Gastroesophageal sphincter (tissue), 4 donors: Measurements from ENCODE around the gene RBP5. TPM values are rescaled to one million over a fixed set of nuclear protein-coding genes. Genes with fewer than 3 reads are reported as not detected.
A peak's percentile ranks its signal among the peaks of the same experiment; 100 is the strongest.

Experiments used
- ATAC-seq: fragments of 150-250 bp; one replicate; pipeline ENCODE4 v1.9.1; 2016; ENCODE audit warnings: mild to moderate bottlenecking, moderate library complexity
- H3K27ac ChIP-seq, 4 donors: fragments of 200-600 bp; sonication (generic) in 3 of 4; 1 replicate in 3 of 4; 2 replicates in 1 of 4; pipeline ENCODE4 v1.5.1; 2016 to 2019
- H3K27me3 ChIP-seq: fragments of 200-600 bp; sonication (generic); one replicate; pipeline ENCODE4 v1.5.1; 2019
- H3K36me3 ChIP-seq, 2 donors: fragments of 200-600 bp; sonication (generic); one replicate each; pipeline ENCODE4 v1.5.1; 2019; ENCODE audit warnings: control low read depth in 1 of 2
- H3K4me1 ChIP-seq, 3 donors: fragments of 200-600 bp; sonication (generic); 1 replicate in 2 of 3; 2 replicates in 1 of 3; pipeline ENCODE4 v1.5.1; 2016 to 2019; ENCODE audit warnings: control low read depth in 2 of 3
- H3K4me3 ChIP-seq, 2 donors: fragments of 200-600 bp; sonication (generic); one replicate each; pipeline ENCODE4 v1.5.1; 2019; ENCODE audit warnings: mild to moderate bottlenecking in 1 of 2, moderate library complexity in 1 of 2
- H3K9me3 ChIP-seq, 3 donors: fragments of 200-600 bp; sonication (generic); one replicate each; pipeline ENCODE4 v1.5.1; 2017 to 2019; ENCODE audit warnings: control low read depth in 2 of 3
- CTCF ChIP-seq, 4 experiments: fragments of 200-600 bp in 2 of 4; fragments of 450-650 bp in 2 of 4; sonication (generic) in 1 of 4; IDR thresholded peaks; one replicate each; pipeline ENCODE4 v1.5.1; 2017 to 2019; ENCODE audit warnings: antibody characterized with exemption in 4 of 4, mild to moderate bottlenecking in 2 of 4, moderate library complexity in 2 of 4
- EP300 ChIP-seq: sonication (generic); formaldehyde crosslinking; IDR thresholded peaks from one replicate; pipeline ENCODE4 v1.6.1; 2017; ENCODE audit warnings: antibody characterized with exemption, mild to moderate bottlenecking
- POLR2A ChIP-seq, 2 donors: fragments of 450-650 bp; IDR thresholded peaks; one replicate each; pipeline ENCODE4 v1.6.1; 2017; ENCODE audit warnings: antibody characterized with exemption in 2 of 2, mild to moderate bottlenecking in 2 of 2, moderate library complexity in 1 of 2
- POLR2AphosphoS5 ChIP-seq: sonication (generic); formaldehyde crosslinking; IDR thresholded peaks from one replicate; pipeline ENCODE4 v1.6.1; 2017; ENCODE audit warnings: antibody characterized with exemption
- WGBS, 2 donors: methylation state at CpG; one replicate each; pipeline ENCODE4 v1.1.5; 2018; ENCODE audit warnings: low coverage in 1 of 2; 5-methylcytosine and 5-hydroxymethylcytosine counted together
- total RNA-seq, 4 donors: library from RNA; depleted of rRNA; stranded (reverse); fragments of >200 nt; gene quantifications; one replicate each; pipeline ENCODE4 v1.1.0, GENCODE V29; 2016

RBP5 gene
- total RNA-seq, 4 donors from 2014 or later: 0.58 to 1.1 TPM; not detected in 2

- no peak overlapping the region for H3K27ac ChIP-seq
- H3K4me1 ChIP-seq: peaks cover 0 to 24% (median 0%) of the 10 kb centered on the region in 3 donors
- no peak overlapping the region for H3K4me3 ChIP-seq
- no peaks in the 10 kb centered on the region for H3K9me3 ChIP-seq
- ATAC-seq: no peak
- peaks cover 0 to 80% of the 10 kb centered on the region in 2 donors for H3K36me3 ChIP-seq
- H3K27me3 ChIP-seq: no peaks in the 10 kb centered on the region
- no peak for TF ChIP-seq POLR2A (IDR thresholded peaks at IDR 0.05)
- no peak for TF ChIP-seq EP300
- no peak for TF ChIP-seq POLR2AphosphoS5
- no peak for TF ChIP-seq CTCF (IDR thresholded peaks at IDR 0.05)
- WGBS, 2 donors: 74 to 90% methylated on average over 4 of the region's 4 CpGs
Observed at GRCh38 chr12:7100239-7100638, 28.4 kb downstream of the RBP5 start.

- Histone ChIP-seq H3K27me3 (no peaks in the 10 kb centered on the region), H3K4me1 (peaks cover 0 to 25% (median 0%) of the 10 kb centered on the region in 3 donors), H3K9me3 (no peaks in the 10 kb centered on the region), H3K4me3 (no peak overlapping the region), H3K27ac (no peak overlapping the region), H3K36me3 (peaks cover 0 to 72% of the 10 kb centered on the region in 2 donors)
- WGBS, 2 donors: 53 to 65% methylated on average over 2 to 5 of the region's 9 CpGs
- TF ChIP-seq POLR2AphosphoS5 (no peak), EP300 (no peak), CTCF (IDR thresholded peaks at IDR 0.05) (no peak), POLR2A (IDR thresholded peaks at IDR 0.05) (no peak)
- ATAC-seq: no peak
Observed at GRCh38 chr12:7099290-7099996, 29.2 kb downstream of the RBP5 start.

GRCh38 chr12:7096979-7097378, 31.7 kb downstream of the RBP5 start:
- TF ChIP-seq EP300 (no peak), POLR2A (IDR thresholded peaks at IDR 0.05) (peak in 1 of 2 donors; percentile 4), POLR2AphosphoS5 (peak; percentile 4), CTCF (IDR thresholded peaks at IDR 0.05) (no peak)
- Histone ChIP-seq H3K36me3 (peaks cover 0 to 47% of the 10 kb centered on the region in 2 donors), H3K27me3 (no peaks in the 10 kb centered on the region), H3K9me3 (no peaks in the 10 kb centered on the region), H3K4me3 (no peak overlapping the region), H3K27ac (no peak overlapping the region), H3K4me1 (peaks cover 3 to 33% (median 6%) of the 10 kb centered on the region in 3 donors)
- WGBS, 2 donors: 80 to 89% methylated on average over 10 to 14 of the region's 19 CpGs
- no peak for ATAC-seq

GRCh38 chr12:7096006-7096932, 32.4 kb downstream of the RBP5 start:
- peak in 1 of 2 donors; percentile 5 for TF ChIP-seq POLR2A (IDR thresholded peaks at IDR 0.05)
- TF ChIP-seq CTCF (IDR thresholded peaks at IDR 0.05): no peak
- peak; percentile 27 for TF ChIP-seq POLR2AphosphoS5
- no peak for TF ChIP-seq EP300
- H3K4me1 ChIP-seq: peaks cover 3 to 34% (median 7%) of the 10 kb centered on the region in 3 donors
- H3K36me3 ChIP-seq: peaks cover 0 to 40% of the 10 kb centered on the region in 2 donors
- H3K9me3 ChIP-seq: no peaks in the 10 kb centered on the region
- no peak overlapping the region for H3K27ac ChIP-seq
- H3K27me3 ChIP-seq: no peaks in the 10 kb centered on the region
- ATAC-seq: no peak
- 66 to 73% methylated on average over 6 to 8 of the region's 26 CpGs for WGBS, 2 donors
- H3K4me3 ChIP-seq: no peak overlapping the region
